ENCODE data around the gene FAM193A. TPM values are rescaled to one million over a fixed set of nuclear protein-coding genes. Genes with fewer than 3 reads are reported as not detected.
A peak's percentile ranks its signal among the peaks of the same experiment; 100 is the strongest.

Gene FAM193A
- polyA plus RNA-seq (2012; ENCODE audit: insufficient read length, low read depth): 15.4 TPM

- TF ChIP-seq REST (IDR thresholded peaks at IDR 0.05; ENCODE audit: insufficient read depth in 1 of 2, low read depth in 2 of 2, low read length in 2 of 2) (0 out of 4 replicates have a peak, but pooled peaks of 1 of the 2 experiments have one; percentile 13), POLR2AphosphoS5 (IDR thresholded peaks at IDR 0.05; ENCODE audit: low read depth, low read length) (no peak; the same call in 1 of the 2 replicates), TAF1 (IDR thresholded peaks at IDR 0.05; ENCODE audit: borderline replicate concordance, insufficient read depth, low read length) (peak; percentile 65; the same call in 1 of the 2 replicates), SIN3A (IDR thresholded peaks at IDR 0.05; ENCODE audit: borderline replicate concordance, insufficient read depth, low read length) (0 out of 2 replicates have a peak, but pooled peaks have one; percentile 6), FOXP2 (optimal IDR thresholded peaks at IDR 0.05; ENCODE audit: borderline replicate concordance, extremely low read depth, extremely low read length, insufficient read depth) (peak; percentile 72)
These were observed at the start of gene FAM193A for GRCh38 chr4:2536193-2537010. TSS of gene FAM193A (plus strand) at chr4:2536647. CDS start at chr4:2536916, 269 bp downstream.

GRCh38 chr4:2486981-2487380 lies 49.5 kb upstream of the FAM193A start:
- TF ChIP-seq TAF1 (IDR thresholded peaks at IDR 0.05; ENCODE audit: borderline replicate concordance, insufficient read depth, low read length) (no peak), POLR2AphosphoS5 (IDR thresholded peaks at IDR 0.05; ENCODE audit: low read depth, low read length) (no peak), REST (IDR thresholded peaks at IDR 0.05; ENCODE audit: insufficient read depth in 1 of 2, low read depth in 2 of 2, low read length in 2 of 2) (no peak), SIN3A (IDR thresholded peaks at IDR 0.05; ENCODE audit: borderline replicate concordance, insufficient read depth, low read length) (no peak), FOXP2 (optimal IDR thresholded peaks at IDR 0.05; ENCODE audit: borderline replicate concordance, extremely low read depth, extremely low read length, insufficient read depth) (no peak)

GRCh38 chr4:2487632-2488031 lies 48.8 kb upstream of the FAM193A start:
- no peak for TF ChIP-seq TAF1 (IDR thresholded peaks at IDR 0.05; ENCODE audit: borderline replicate concordance, insufficient read depth, low read length)
- TF ChIP-seq FOXP2 (optimal IDR thresholded peaks at IDR 0.05; ENCODE audit: borderline replicate concordance, extremely low read depth, extremely low read length, insufficient read depth): no peak
- no peak for TF ChIP-seq POLR2AphosphoS5 (IDR thresholded peaks at IDR 0.05; ENCODE audit: low read depth, low read length)
- no peak for TF ChIP-seq REST (IDR thresholded peaks at IDR 0.05; ENCODE audit: insufficient read depth in 1 of 2, low read depth in 2 of 2, low read length in 2 of 2)
- TF ChIP-seq SIN3A (IDR thresholded peaks at IDR 0.05; ENCODE audit: borderline replicate concordance, insufficient read depth, low read length): no peak

- TF ChIP-seq TAF1 (IDR thresholded peaks at IDR 0.05; ENCODE audit: borderline replicate concordance, insufficient read depth, low read length) (no peak), REST (IDR thresholded peaks at IDR 0.05; ENCODE audit: insufficient read depth in 1 of 2, low read depth in 2 of 2, low read length in 2 of 2) (no peak), SIN3A (IDR thresholded peaks at IDR 0.05; ENCODE audit: borderline replicate concordance, insufficient read depth, low read length) (no peak), FOXP2 (optimal IDR thresholded peaks at IDR 0.05; ENCODE audit: borderline replicate concordance, extremely low read depth, extremely low read length, insufficient read depth) (no peak), POLR2AphosphoS5 (IDR thresholded peaks at IDR 0.05; ENCODE audit: low read depth, low read length) (no peak)
These were observed 47.2 kb upstream of the FAM193A start for GRCh38 chr4:2489081-2489805.
